Adrenal gland (tissue), 5 donors: ENCODE data around the gene FAM83D.

Experiments used
- CTCF ChIP-seq, 6 experiments: fragments of 450-650 bp in 4 of 6; fragments of 200-600 bp in 2 of 6; sonication (generic) in 1 of 6; IDR thresholded peaks; 1 replicate in 5 of 6; 2 replicates in 1 of 6; pipeline versions ENCODE4 v1.5.1 to v1.8.0; 2016 to 2021; ENCODE audit warnings: antibody characterized with exemption in 6 of 6, mild to moderate bottlenecking in 2 of 6, moderate library complexity in 1 of 6
- POLR2A ChIP-seq, 2 donors: fragments of 450-650 bp; IDR thresholded peaks; one replicate each; pipeline ENCODE4 v1.6.1; 2017; ENCODE audit warnings: antibody characterized with exemption in 2 of 2, mild to moderate bottlenecking in 2 of 2, moderate library complexity in 1 of 2
- donor health status: DM: no; HTN: no; CAD: no.

GRCh38 chr20:38935967-38936407 is 9.8 kb downstream of the FAM83D start:
- TF ChIP-seq CTCF (IDR thresholded peaks at IDR 0.05) (no peak), POLR2A (IDR thresholded peaks at IDR 0.05) (no peak)
